Measurements from ENCODE around the gene NDUFS6. TPM values are rescaled to one million over a fixed set of nuclear protein-coding genes. Genes with fewer than 3 reads are reported as not detected.

Gene NDUFS6
- total and polyA plus RNA-seq, 10 donors: 18.2 to 74.2 (median 29.2) TPM

- Histone ChIP-seq H3K27ac (no peak overlapping the region), H3K36me3 (peaks cover 0 to 52% (median 19%) of the 10 kb centered on the region in 6 donors), H3K4me1 (no peaks in the 10 kb centered on the region), H3K27me3 (replicated peaks in 1 of 7) (peaks cover 0 to 7% (median 0%) of the 10 kb centered on the region in 7 donors), H3K4me3 (no peak overlapping the region), H3K9me3 (no peaks in the 10 kb centered on the region)
- WGBS, 5 donors: 89 to 92% (median 91%) methylated on average over 26 of the region's 26 CpGs
- DNase-seq: peak; percentile 56
- no peak for TF ChIP-seq POLR2A (IDR thresholded peaks at IDR 0.05)
- TF ChIP-seq POLR2AphosphoS5 (IDR thresholded peaks at IDR 0.05): no peak
- no peak for TF ChIP-seq CTCF (IDR thresholded peaks at IDR 0.05 in 8 of 11, conservative IDR thresholded peaks at IDR 0.05 in 3 of 11)
- intact Hi-C loops (cut with DNase I; ENCODE audit: low total_unique reads): no loop called here
Observed at GRCh38 chr5:1827025-1827885, 26.0 kb downstream of the NDUFS6 start.

GRCh38 chr5:1827886-1828397 is 26.7 kb downstream of the NDUFS6 start:
- H3K9me3 ChIP-seq: no peaks in the 10 kb centered on the region
- no peak overlapping the region for H3K4me3 ChIP-seq
- DNase-seq: peak; percentile 71
- no peaks in the 10 kb centered on the region for H3K4me1 ChIP-seq
- H3K27ac ChIP-seq: no peak overlapping the region
- peaks cover 0 to 13% (median 0%) of the 10 kb centered on the region in 7 donors for H3K27me3 ChIP-seq (replicated peaks in 1 of 7)
- intact Hi-C loops (cut with DNase I; ENCODE audit: low total_unique reads): no loop called here
- peaks cover 0 to 45% (median 16%) of the 10 kb centered on the region in 6 donors for H3K36me3 ChIP-seq
- WGBS, 5 donors: 28 to 63% (median 60%) methylated on average over 20 to 39 of the region's 39 CpGs
- TF ChIP-seq CTCF (IDR thresholded peaks at IDR 0.05 in 8 of 11, conservative IDR thresholded peaks at IDR 0.05 in 3 of 11) (no peak), POLR2AphosphoS5 (IDR thresholded peaks at IDR 0.05) (peak in 2 of 3 donors; percentile 33 to 45), POLR2A (IDR thresholded peaks at IDR 0.05) (no peak)

- TF ChIP-seq POLR2A (IDR thresholded peaks at IDR 0.05) (no peak), CTCF (IDR thresholded peaks at IDR 0.05 in 8 of 11, conservative IDR thresholded peaks at IDR 0.05 in 3 of 11) (no peak), POLR2AphosphoS5 (IDR thresholded peaks at IDR 0.05) (no peak)
- intact Hi-C loops (cut with DNase I; ENCODE audit: low total_unique reads): no loop called here
- H3K9me3 ChIP-seq: no peaks in the 10 kb centered on the region
- peaks cover 0 to 38% (median 3%) of the 10 kb centered on the region in 7 donors for H3K27me3 ChIP-seq (replicated peaks in 1 of 7)
- no peak overlapping the region for H3K4me3 ChIP-seq
- H3K36me3 ChIP-seq: peaks cover 0 to 18% (median 3%) of the 10 kb centered on the region in 6 donors
- 77 to 87% (median 81%) methylated on average over 16 to 17 of the region's 17 CpGs for WGBS, 5 donors
- H3K27ac ChIP-seq: no peak overlapping the region
- DNase-seq: peak; percentile 50
- H3K4me1 ChIP-seq: no peaks in the 10 kb centered on the region
Observed at GRCh38 chr5:1830571-1831228, 29.5 kb downstream of the NDUFS6 start.

- H3K4me3 ChIP-seq: no peak overlapping the region
- no peaks in the 10 kb centered on the region for H3K4me1 ChIP-seq
- no peak for TF ChIP-seq POLR2AphosphoS5 (IDR thresholded peaks at IDR 0.05)
- no peak for TF ChIP-seq POLR2A (IDR thresholded peaks at IDR 0.05)
- TF ChIP-seq CTCF (IDR thresholded peaks at IDR 0.05 in 8 of 11, conservative IDR thresholded peaks at IDR 0.05 in 3 of 11): no peak
- no peaks in the 10 kb centered on the region for H3K9me3 ChIP-seq
- peaks cover 0 to 41% (median 3%) of the 10 kb centered on the region in 7 donors for H3K27me3 ChIP-seq (replicated peaks in 1 of 7)
- H3K27ac ChIP-seq: no peak overlapping the region
- intact Hi-C loops (cut with DNase I; ENCODE audit: low total_unique reads): no loop called here
- peaks cover 0 to 14% (median under 1%) of the 10 kb centered on the region in 6 donors for H3K36me3 ChIP-seq
- 87 to 94% (median 89%) methylated on average over 11 of the region's 11 CpGs for WGBS, 5 donors
- peak; percentile 19 for DNase-seq
Observed at GRCh38 chr5:1831257-1831656, 30.1 kb downstream of the NDUFS6 start.
